H9 (cell line): ENCODE results near the gene KCNIP4. TPM values are rescaled to one million over a fixed set of nuclear protein-coding genes. Genes with fewer than 3 reads are reported as not detected.

ENCODE experiments used
- DNase-seq: peaks from one replicate; pipeline ENCODE4 v3.0.0-alpha.2; 2017
- H2AFZ ChIP-seq: one replicate; pipeline ENCODE4 v1.6.1; 2013; ENCODE audit warnings: mild to moderate bottlenecking, low read length, control low read depth, moderate library complexity
- H2AK5ac ChIP-seq: 2 replicates; pipeline ENCODE4 v1.6.1; 2013; ENCODE audit warnings: low read length, control low read depth, mixed read lengths; ENCODE audit not compliant: insufficient read length
- H2BK120ac ChIP-seq: one replicate; pipeline ENCODE4 v1.6.1; 2013; ENCODE audit warnings: low read depth, mild to moderate bottlenecking, low read length, control low read depth, inconsistent platforms; ENCODE audit not compliant: poor library complexity, severe bottlenecking
- H2BK12ac ChIP-seq: 2 replicates; pipeline ENCODE4 v1.6.1; 2013; ENCODE audit warnings: low read length, control low read depth, mixed read lengths, low read depth; ENCODE audit not compliant: insufficient read length
- H2BK15ac ChIP-seq: 2 replicates; pipeline ENCODE4 v1.6.1; 2013; ENCODE audit warnings: low read depth, low read length, control low read depth
- H2BK20ac ChIP-seq: one replicate; pipeline ENCODE4 v1.6.1; 2013; ENCODE audit warnings: low read depth, mild to moderate bottlenecking, low read length, control low read depth, inconsistent platforms; ENCODE audit not compliant: poor library complexity, severe bottlenecking
- H2BK5ac ChIP-seq: 2 replicates; pipeline ENCODE4 v1.6.1; 2013; ENCODE audit warnings: low read length, control low read depth, mixed read lengths; ENCODE audit not compliant: insufficient read length
- H3K14ac ChIP-seq: 2 replicates; pipeline ENCODE4 v1.6.1; 2013; ENCODE audit warnings: low read length, control low read depth; ENCODE audit not compliant: insufficient read depth
- H3K18ac ChIP-seq: 2 replicates; pipeline ENCODE4 v1.6.1; 2013; ENCODE audit warnings: low read depth, mild to moderate bottlenecking, mixed read lengths, low read length, control low read depth; ENCODE audit not compliant: insufficient read length
- H3K23ac ChIP-seq: 2 replicates; pipeline ENCODE4 v1.6.1; 2013; ENCODE audit warnings: low read length, control low read depth, mixed read lengths, low read depth; ENCODE audit not compliant: insufficient read length
- H3K23me2 ChIP-seq: 2 replicates; pipeline ENCODE4 v1.6.1; 2013; ENCODE audit warnings: low read depth, mild to moderate bottlenecking, mixed read lengths, low read length, control low read depth; ENCODE audit not compliant: insufficient read length, poor library complexity, severe bottlenecking
- H3K27ac ChIP-seq: 2 replicates; pipeline ENCODE4 v1.5.1; 2013; ENCODE audit warnings: low read length, control low read depth, mixed read lengths, low read depth; ENCODE audit not compliant: insufficient read length
- H3K27me3 ChIP-seq: 2 replicates; pipeline ENCODE4 v1.6.1; 2013; ENCODE audit warnings: low read length, control low read depth, inconsistent platforms; ENCODE audit not compliant: insufficient read depth
- H3K4ac ChIP-seq: 2 replicates; pipeline ENCODE4 v1.6.1; 2013; ENCODE audit warnings: low read depth, mild to moderate bottlenecking, control low read depth, inconsistent platforms, low read length, moderate library complexity
- H3K4me1 ChIP-seq: 2 replicates; pipeline ENCODE4 v1.6.1; 2013; ENCODE audit warnings: low read length, control low read depth, inconsistent platforms; ENCODE audit not compliant: insufficient read depth
- H3K4me2 ChIP-seq: 2 replicates; pipeline ENCODE4 v1.6.1; 2013; ENCODE audit warnings: low read length, control low read depth, mixed read lengths; ENCODE audit not compliant: insufficient read length, insufficient read depth
- H3K56ac ChIP-seq: 2 replicates; pipeline ENCODE4 v1.6.1; 2013; ENCODE audit warnings: low read depth, mild to moderate bottlenecking, mixed read lengths, low read length, control low read depth; ENCODE audit not compliant: insufficient read length
- H3K79me1 ChIP-seq: 2 replicates; pipeline ENCODE4 v1.6.1; 2013; ENCODE audit warnings: low read depth, mild to moderate bottlenecking, moderate library complexity, low read length, control low read depth, inconsistent platforms; ENCODE audit not compliant: insufficient read depth, poor library complexity, severe bottlenecking
- H3K79me2 ChIP-seq: 2 replicates; pipeline ENCODE4 v1.6.1; 2013; ENCODE audit warnings: low read length, control low read depth, inconsistent platforms; ENCODE audit not compliant: insufficient read depth
- H3K9ac ChIP-seq: 2 replicates; pipeline ENCODE4 v1.6.1; 2013; ENCODE audit warnings: low read length, control low read depth, mixed read lengths; ENCODE audit not compliant: insufficient read length; ENCODE audit errors: extremely low read depth
- H3K9me3 ChIP-seq: one replicate; pipeline ENCODE4 v1.6.1; 2013; ENCODE audit warnings: low read depth, low read length, inconsistent platforms; ENCODE audit not compliant: control insufficient read depth
- H3T11ph ChIP-seq: one replicate; pipeline ENCODE4 v1.6.1; 2013; ENCODE audit warnings: mild to moderate bottlenecking, low read length, control low read depth, inconsistent platforms
- H4K20me1 ChIP-seq: one replicate; pipeline ENCODE4 v1.6.1; 2013; ENCODE audit not compliant: control insufficient read depth, insufficient read length, insufficient read depth
- H4K5ac ChIP-seq: 2 replicates; pipeline ENCODE4 v1.6.1; 2013; ENCODE audit warnings: low read depth, mild to moderate bottlenecking, mixed read lengths, low read length, control low read depth; ENCODE audit not compliant: insufficient read length
- H4K8ac ChIP-seq: replicated peaks from 2 replicates; pipeline ENCODE4 v1.6.1; 2013; ENCODE audit warnings: low read length, control low read depth, mixed read lengths, low read depth; ENCODE audit not compliant: insufficient read length
- H4K91ac ChIP-seq: 2 replicates; pipeline ENCODE4 v1.6.1; 2013; ENCODE audit warnings: low read depth, mild to moderate bottlenecking, moderate library complexity, mixed read lengths, low read length, control low read depth; ENCODE audit not compliant: insufficient read length
- H3K27ac Mint-ChIP-seq, 3 experiments: 2 replicates in 2 of 3; 3 replicates in 1 of 3; pipeline ENCODE4 v1.8.0; 2020 to 2021; ENCODE audit warnings: mixed read lengths in 3 of 3, mild to moderate bottlenecking in 1 of 3, moderate library complexity in 1 of 3
- H3K27me3 Mint-ChIP-seq: 2 replicates; pipeline ENCODE4 v1.8.0; 2021; ENCODE audit warnings: low read depth, mild to moderate bottlenecking, moderate library complexity, mixed read lengths
- H3K36me3 Mint-ChIP-seq, 3 experiments: 2 replicates in 2 of 3; 3 replicates in 1 of 3; pipeline ENCODE4 v1.8.0; 2020 to 2021; ENCODE audit warnings: low read depth in 3 of 3, mixed read lengths in 3 of 3; ENCODE audit not compliant: insufficient read depth in 1 of 3
- H3K4me1 Mint-ChIP-seq, 2 experiments: 2 replicates each; pipeline ENCODE4 v1.8.0; 2020; ENCODE audit warnings: mixed read lengths in 2 of 2
- H3K4me3 Mint-ChIP-seq, 2 experiments: 2 replicates in 1 of 2; 3 replicates in 1 of 2; pipeline ENCODE4 v1.8.0; 2020 to 2021; ENCODE audit warnings: mild to moderate bottlenecking in 2 of 2, mixed read lengths in 2 of 2, moderate library complexity in 1 of 2
- H3K9me3 Mint-ChIP-seq, 2 experiments: 2 replicates in 1 of 2; 3 replicates in 1 of 2; pipeline ENCODE4 v1.8.0; 2020; ENCODE audit warnings: mild to moderate bottlenecking in 2 of 2, mixed read lengths in 2 of 2, moderate library complexity in 1 of 2
- WGBS: extraction: QIAGEN DNeasy Blood & Tissue Kit; methylation state at CpG from one replicate; pipeline ENCODE4 v1.1.7; 2013; ENCODE audit warnings: missing lambda C conversion rate, low lambda C conversion rate, mixed read lengths; ENCODE audit not compliant: insufficient read length; ENCODE audit errors: extremely low coverage; 5-methylcytosine and 5-hydroxymethylcytosine counted together
- total RNA-seq: library from RNA; stranded (reverse); gene quantifications from 2 replicates; pipeline ENCODE4 v1.2.1, GENCODE V29; 2021
- TF ChIP-seq, protein P1 (sequence below): fragments of 200-600 bp; sonication (generic); conservative IDR thresholded peaks from 3 replicates; pipeline ENCODE4 v1.8.0; 2021; ENCODE audit warnings: antibody characterized with exemption, mild to moderate bottlenecking

The KCNIP4 gene
- total RNA-seq, 1 experiment from 2014 or later = not detected

DNA sequence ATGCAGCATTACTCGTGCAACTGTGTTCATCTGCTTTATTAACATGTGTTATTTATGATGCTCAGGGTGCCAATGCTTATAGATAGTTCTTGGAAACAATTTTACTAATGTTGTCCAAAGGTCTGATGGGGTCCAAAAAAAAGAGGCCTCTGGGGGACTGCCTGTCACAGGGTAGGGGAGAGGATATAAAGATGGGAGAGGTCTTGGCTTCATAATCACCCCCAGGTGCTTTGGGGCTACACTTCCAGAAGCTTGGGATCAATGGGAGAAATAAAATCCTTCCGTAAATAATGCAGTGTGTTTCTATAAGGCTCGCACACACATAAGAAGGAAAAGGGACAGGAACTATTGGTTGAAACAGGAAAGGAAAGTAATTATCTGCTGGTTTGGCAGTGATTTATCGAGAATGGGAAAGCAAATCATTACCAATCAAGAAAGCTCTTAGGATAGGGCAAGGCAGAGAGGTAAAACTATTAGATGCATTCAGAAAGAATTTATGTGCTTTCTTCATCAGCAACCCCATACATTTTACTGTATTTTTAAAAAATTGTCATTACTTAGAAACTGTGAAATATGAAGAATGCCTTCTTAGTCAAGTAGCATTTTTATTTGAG, 677.0 kb downstream of the KCNIP4 start:
- H3K4ac ChIP-seq = no peak overlapping the region
- no peak overlapping the region for H2BK20ac ChIP-seq
- no peak overlapping the region for H2BK5ac ChIP-seq
- H2BK15ac ChIP-seq = no peak overlapping the region
- no peak overlapping the region for H4K8ac ChIP-seq
- H3K14ac ChIP-seq = no peak overlapping the region
- WGBS = no CpG with 5 or more reads among the region's 4 CpGs
- H4K5ac ChIP-seq = no peak overlapping the region
- H3K4me1 Mint-ChIP-seq = no peaks in the 10 kb centered on the region
- no peak overlapping the region for H3T11ph ChIP-seq
- no peaks in the 10 kb centered on the region for H3K4me1 ChIP-seq
- no peaks in the 10 kb centered on the region for H4K20me1 ChIP-seq
- H3K4me2 ChIP-seq = no peak overlapping the region
- DNase-seq = no peak
- no peaks in the 10 kb centered on the region for H3K36me3 Mint-ChIP-seq
- H3K9ac ChIP-seq = no peak overlapping the region
- no peaks in the 10 kb centered on the region for H3K9me3 ChIP-seq
- H3K18ac ChIP-seq = no peak overlapping the region
- no peak overlapping the region for H3K56ac ChIP-seq
- no peak overlapping the region for H2BK120ac ChIP-seq
- no peak overlapping the region for H4K91ac ChIP-seq
- no peaks in the 10 kb centered on the region for H3K27me3 Mint-ChIP-seq
- no peak overlapping the region for H2BK12ac ChIP-seq
- no peak overlapping the region for H2AFZ ChIP-seq
- H3K79me2 ChIP-seq = no peaks in the 10 kb centered on the region
- TF ChIP-seq, protein P1, sequence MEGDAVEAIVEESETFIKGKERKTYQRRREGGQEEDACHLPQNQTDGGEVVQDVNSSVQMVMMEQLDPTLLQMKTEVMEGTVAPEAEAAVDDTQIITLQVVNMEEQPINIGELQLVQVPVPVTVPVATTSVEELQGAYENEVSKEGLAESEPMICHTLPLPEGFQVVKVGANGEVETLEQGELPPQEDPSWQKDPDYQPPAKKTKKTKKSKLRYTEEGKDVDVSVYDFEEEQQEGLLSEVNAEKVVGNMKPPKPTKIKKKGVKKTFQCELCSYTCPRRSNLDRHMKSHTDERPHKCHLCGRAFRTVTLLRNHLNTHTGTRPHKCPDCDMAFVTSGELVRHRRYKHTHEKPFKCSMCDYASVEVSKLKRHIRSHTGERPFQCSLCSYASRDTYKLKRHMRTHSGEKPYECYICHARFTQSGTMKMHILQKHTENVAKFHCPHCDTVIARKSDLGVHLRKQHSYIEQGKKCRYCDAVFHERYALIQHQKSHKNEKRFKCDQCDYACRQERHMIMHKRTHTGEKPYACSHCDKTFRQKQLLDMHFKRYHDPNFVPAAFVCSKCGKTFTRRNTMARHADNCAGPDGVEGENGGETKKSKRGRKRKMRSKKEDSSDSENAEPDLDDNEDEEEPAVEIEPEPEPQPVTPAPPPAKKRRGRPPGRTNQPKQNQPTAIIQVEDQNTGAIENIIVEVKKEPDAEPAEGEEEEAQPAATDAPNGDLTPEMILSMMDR = no peak
- no peak overlapping the region for H3K4me3 Mint-ChIP-seq
- H3K27ac ChIP-seq = no peak overlapping the region
- no peaks in the 10 kb centered on the region for H3K9me3 Mint-ChIP-seq
- H3K79me1 ChIP-seq = no peaks in the 10 kb centered on the region
- H3K27ac Mint-ChIP-seq = no peak overlapping the region
- H3K23ac ChIP-seq = no peak overlapping the region
- no peak overlapping the region for H2AK5ac ChIP-seq
- H3K23me2 ChIP-seq = no peaks in the 10 kb centered on the region
- H3K27me3 ChIP-seq = no peaks in the 10 kb centered on the region
